BJ (cell line): ENCODE results near the gene GHRL. TPM values are rescaled to one million over a fixed set of nuclear protein-coding genes. Genes with fewer than 3 reads are reported as not detected.

ENCODE experiments used
- CTCF ChIA-PET: fragments of 350-600 bp; formaldehyde crosslinking; extraction: SDS; loops from one replicate; lab custom pipeline; 2021; ENCODE audit warnings: antibody characterized with exemption, inconsistent platforms; lab: Yijun Ruan, JAX
- POLR2A ChIA-PET: fragments of 300-600 bp; sonication (Branson Sonifier 250); formaldehyde crosslinking; extraction: SDS; loops from one replicate; lab custom pipeline; 2021; ENCODE audit warnings: antibody characterized with exemption; lab: Charles Lee
- DNase-seq: peaks from one replicate; pipeline ENCODE4 v3.0.0-alpha.2; 2011; ENCODE audit warnings: low read depth
- H3K27me3 ChIP-seq: 2 replicates; pipeline ENCODE4 v1.6.0; 2011; ENCODE audit warnings: low read length; ENCODE audit not compliant: control insufficient read depth, insufficient read depth
- H3K36me3 ChIP-seq: 2 replicates; pipeline ENCODE4 v1.5.1; 2011; ENCODE audit warnings: low read length; ENCODE audit not compliant: control insufficient read depth, insufficient read depth
- H3K4me3 ChIP-seq: 2 replicates; pipeline ENCODE4 v1.5.1; 2011; ENCODE audit warnings: low read depth, mild to moderate bottlenecking, control low read depth, low read length
- polyA plus RNA-seq: library from polyadenylated mRNA; depleted of rRNA; stranded (reverse); fragments of >200 nt; gene quantifications from 2 replicates; pipeline ENCODE4 v1.2.3, GENCODE V29; 2011
- TF ChIP-seq, protein P1 (sequence below): IDR thresholded peaks from 2 replicates; pipeline ENCODE4 v1.5.1; 2011; ENCODE audit warnings: low read depth, mild to moderate bottlenecking, control low read depth, inconsistent platforms, low read length, moderate library complexity; ENCODE audit not compliant: insufficient read depth

Gene GHRL
- polyA plus RNA-seq, 1 experiment = not detected

DNA sequence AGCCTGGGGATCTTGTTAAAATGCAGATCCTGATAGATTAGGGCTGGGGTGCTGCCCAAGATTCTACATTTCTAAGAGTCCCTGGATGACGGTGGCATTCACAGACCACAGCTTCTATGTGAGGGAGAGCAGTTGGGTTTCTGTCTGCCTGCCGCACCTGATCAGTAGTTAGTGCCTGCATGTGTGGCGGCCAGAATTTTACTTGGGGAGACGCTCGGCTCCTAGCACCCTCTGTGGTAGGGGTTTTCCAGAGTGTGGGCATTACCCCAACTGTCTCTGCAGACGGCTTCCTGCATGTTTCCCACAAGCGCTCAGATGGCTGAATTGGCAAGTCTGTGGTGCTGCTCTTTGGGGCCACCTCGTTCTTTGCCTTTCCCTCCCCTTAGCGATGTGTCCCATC is 8.3 kb downstream of the GHRL start:
- no peak for DNase-seq
- CTCF ChIA-PET = interaction anchor here (1.1 to 1.6 kb wide), 2 partner anchors 10 to 21 kb away, joined by 3 to 5 read pairs; no protein-coding TSS in a partner anchor
- POLR2A ChIA-PET = no interaction called here
- Histone ChIP-seq H3K36me3 (peaks cover 23% of the 10 kb centered on the region), H3K4me3 (no peak overlapping the region), H3K27me3 (no peaks in the 10 kb centered on the region)
- TF ChIP-seq, protein P1, sequence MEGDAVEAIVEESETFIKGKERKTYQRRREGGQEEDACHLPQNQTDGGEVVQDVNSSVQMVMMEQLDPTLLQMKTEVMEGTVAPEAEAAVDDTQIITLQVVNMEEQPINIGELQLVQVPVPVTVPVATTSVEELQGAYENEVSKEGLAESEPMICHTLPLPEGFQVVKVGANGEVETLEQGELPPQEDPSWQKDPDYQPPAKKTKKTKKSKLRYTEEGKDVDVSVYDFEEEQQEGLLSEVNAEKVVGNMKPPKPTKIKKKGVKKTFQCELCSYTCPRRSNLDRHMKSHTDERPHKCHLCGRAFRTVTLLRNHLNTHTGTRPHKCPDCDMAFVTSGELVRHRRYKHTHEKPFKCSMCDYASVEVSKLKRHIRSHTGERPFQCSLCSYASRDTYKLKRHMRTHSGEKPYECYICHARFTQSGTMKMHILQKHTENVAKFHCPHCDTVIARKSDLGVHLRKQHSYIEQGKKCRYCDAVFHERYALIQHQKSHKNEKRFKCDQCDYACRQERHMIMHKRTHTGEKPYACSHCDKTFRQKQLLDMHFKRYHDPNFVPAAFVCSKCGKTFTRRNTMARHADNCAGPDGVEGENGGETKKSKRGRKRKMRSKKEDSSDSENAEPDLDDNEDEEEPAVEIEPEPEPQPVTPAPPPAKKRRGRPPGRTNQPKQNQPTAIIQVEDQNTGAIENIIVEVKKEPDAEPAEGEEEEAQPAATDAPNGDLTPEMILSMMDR = no peak

DNA sequence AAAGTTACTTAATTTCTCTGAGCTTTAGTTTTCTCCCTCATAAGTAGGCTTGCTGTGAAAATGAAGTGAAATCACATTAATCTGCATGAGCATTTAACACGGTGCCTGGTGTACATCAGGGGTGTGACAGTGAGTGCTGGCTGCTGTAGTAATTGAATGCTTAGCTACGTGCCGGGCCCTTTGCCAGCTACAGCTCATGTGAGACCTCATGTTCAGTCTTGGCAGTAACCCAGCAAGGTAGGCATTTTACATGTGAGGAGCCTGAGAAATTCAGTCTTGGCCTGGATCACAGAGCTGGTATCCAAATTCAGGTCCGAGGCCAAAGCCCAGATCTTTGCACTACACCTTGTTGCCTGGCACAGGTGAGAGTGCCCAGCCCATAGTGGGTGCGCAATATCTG is 9.1 kb downstream of the GHRL start:
- DNase-seq = no peak
- ChIA-PET CTCF (interaction anchor here (0.6 to 1.6 kb wide), 3 partner anchors 9 to 67 kb away, joined by 3 to 5 read pairs (median 4); no protein-coding TSS in a partner anchor), POLR2A (no interaction called here)
- Histone ChIP-seq H3K4me3 (no peak overlapping the region), H3K36me3 (peaks cover 22% of the 10 kb centered on the region), H3K27me3 (no peaks in the 10 kb centered on the region)
- TF ChIP-seq, protein P1 = no peak

DNA sequence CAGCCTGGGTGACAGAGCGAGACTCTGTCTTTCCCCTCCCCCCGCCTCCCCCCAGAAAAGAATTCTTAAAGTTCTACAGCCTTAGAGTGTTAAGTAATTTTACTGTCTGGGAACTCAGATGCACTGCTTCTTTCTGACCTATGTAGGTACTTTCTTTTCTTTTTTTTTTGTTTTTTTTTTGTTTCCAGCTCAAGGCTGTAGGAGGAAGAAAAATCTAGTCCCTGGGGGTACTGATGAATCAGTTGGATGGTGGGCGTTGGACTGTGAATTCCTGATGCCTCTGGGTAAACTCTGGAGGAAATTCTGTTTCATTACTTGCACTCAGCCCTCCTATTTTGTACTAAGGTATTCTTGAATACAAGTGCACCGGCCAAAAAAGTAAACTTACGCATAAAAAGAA is 10.8 kb downstream of the GHRL start:
- TF ChIP-seq, protein P1 = no peak
- no peak for DNase-seq
- POLR2A ChIA-PET = no interaction called here
- peaks cover 24% of the 10 kb centered on the region for H3K36me3 ChIP-seq
- CTCF ChIA-PET = interaction anchor here (1.6 kb wide), 1 partner anchor 19 kb away, joined by 4 read pairs; no protein-coding TSS in a partner anchor
- no peak overlapping the region for H3K4me3 ChIP-seq
- no peaks in the 10 kb centered on the region for H3K27me3 ChIP-seq

GRCh38 chr3:10280571-10280970 is 12.2 kb downstream of the GHRL start:
- POLR2A ChIA-PET = no interaction called here
- TF ChIP-seq, protein P1 = no peak
- peaks cover 19% of the 10 kb centered on the region for H3K36me3 ChIP-seq
- CTCF ChIA-PET = interaction anchor here (1.5 kb wide), 1 partner anchor 17 kb away, joined by 4 read pairs; no protein-coding TSS in a partner anchor
- no peak for DNase-seq
- H3K27me3 ChIP-seq = no peaks in the 10 kb centered on the region
- H3K4me3 ChIP-seq = no peak overlapping the region

- Histone ChIP-seq H3K4me3 (no peak overlapping the region), H3K36me3 (peaks cover 19% of the 10 kb centered on the region), H3K27me3 (no peaks in the 10 kb centered on the region)
- ChIA-PET CTCF (interaction anchor here (1.5 kb wide), 1 partner anchor 16 kb away, joined by 4 read pairs; no protein-coding TSS in a partner anchor), POLR2A (no interaction called here)
- DNase-seq = no peak
- TF ChIP-seq, protein P1 = peak; percentile 15; the same call in 1 of the 2 replicates
These were observed 12.6 kb downstream of the GHRL start for GRCh38 chr3:10280177-10280529.
